Cardiac muscle cell (in vitro differentiated cells and primary cell): Measurements from ENCODE around the gene ADGRL3. TPM values are rescaled to one million over a fixed set of nuclear protein-coding genes. Genes with fewer than 3 reads are reported as not detected.

ENCODE experiments used
- DNase-seq, 2 donors: peaks; one replicate each; pipeline versions ENCODE4 v3.0.0 to v3.0.0-alpha.2; 2010 to 2017; ENCODE audit warnings: low read depth in 1 of 2, low spot score in 1 of 2
- H3K27ac ChIP-seq: fragments of 200-600 bp; sonication (generic); 2 replicates; pipeline ENCODE4 v1.5.1; 2016
- H3K27me3 ChIP-seq: fragments of 200-600 bp; sonication (generic); 2 replicates; pipeline ENCODE4 v1.6.0; 2016; ENCODE audit warnings: control low read depth
- H3K36me3 ChIP-seq: fragments of 200-600 bp; sonication (generic); 2 replicates; pipeline ENCODE4 v1.5.1; 2016; ENCODE audit warnings: control low read depth
- H3K4me1 ChIP-seq: fragments of 200-600 bp; sonication (generic); 2 replicates; pipeline ENCODE4 v1.8.1; 2017; ENCODE audit warnings: low read depth, mild to moderate bottlenecking, mixed run types
- H3K4me3 ChIP-seq: fragments of 200-600 bp; sonication (generic); 2 replicates; pipeline ENCODE4 v1.5.1; 2016; ENCODE audit warnings: mild to moderate bottlenecking
- H3K9me3 ChIP-seq: fragments of 200-600 bp; sonication (generic); 2 replicates; pipeline ENCODE4 v1.5.1; 2017; ENCODE audit warnings: low read depth, mild to moderate bottlenecking, control low read depth
- polyA plus RNA-seq: library from polyadenylated mRNA; unstranded; fragments of >200 nt; fragmentation: Nextera tagmentation; extraction: Ambion mirVana; gene quantifications from 2 replicates; pipeline ENCODE4 v1.2.1, GENCODE V29; 2016
- total RNA-seq: library from RNA; depleted of rRNA; stranded (reverse); fragments of >200 nt; gene quantifications from 2 replicates; pipeline ENCODE4 v1.2.3, GENCODE V29; 2016
- TF ChIP-seq, protein P1 (sequence below): IDR thresholded peaks from 2 replicates; pipeline ENCODE4 v1.5.1; 2012; ENCODE audit warnings: low read depth, mild to moderate bottlenecking, low read length

Gene ADGRL3
- total and polyA plus RNA-seq, 2 experiments from 2014 or later, result 2.4 to 4.8 TPM

DNA sequence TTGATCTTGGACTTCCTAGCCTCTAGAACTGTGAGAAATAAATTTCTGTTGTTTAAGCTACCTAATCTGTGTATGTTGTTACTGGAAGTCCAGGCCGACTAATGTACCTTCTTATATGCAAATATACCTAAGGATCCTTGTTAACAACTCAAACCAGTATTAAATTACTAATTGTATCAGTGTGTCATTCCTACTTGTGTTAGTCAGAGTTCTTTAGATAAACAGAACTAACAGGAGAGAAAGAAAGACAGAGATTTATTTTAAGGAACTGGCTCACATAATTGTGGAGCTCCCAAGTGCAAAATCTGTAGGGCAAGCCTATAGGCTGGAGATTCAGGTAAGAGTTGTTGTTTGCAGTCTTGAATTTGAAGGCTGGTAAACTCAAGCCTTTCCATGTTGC is 120.0 kb downstream of the ADGRL3 start:
- H3K4me3 ChIP-seq, result no peak overlapping the region
- H3K27me3 ChIP-seq, result no peaks in the 10 kb centered on the region
- H3K4me1 ChIP-seq, result no peaks in the 10 kb centered on the region
- H3K9me3 ChIP-seq, result no peaks in the 10 kb centered on the region
- no peaks in the 10 kb centered on the region for H3K36me3 ChIP-seq
- DNase-seq, result no peak
- TF ChIP-seq, protein P1, sequence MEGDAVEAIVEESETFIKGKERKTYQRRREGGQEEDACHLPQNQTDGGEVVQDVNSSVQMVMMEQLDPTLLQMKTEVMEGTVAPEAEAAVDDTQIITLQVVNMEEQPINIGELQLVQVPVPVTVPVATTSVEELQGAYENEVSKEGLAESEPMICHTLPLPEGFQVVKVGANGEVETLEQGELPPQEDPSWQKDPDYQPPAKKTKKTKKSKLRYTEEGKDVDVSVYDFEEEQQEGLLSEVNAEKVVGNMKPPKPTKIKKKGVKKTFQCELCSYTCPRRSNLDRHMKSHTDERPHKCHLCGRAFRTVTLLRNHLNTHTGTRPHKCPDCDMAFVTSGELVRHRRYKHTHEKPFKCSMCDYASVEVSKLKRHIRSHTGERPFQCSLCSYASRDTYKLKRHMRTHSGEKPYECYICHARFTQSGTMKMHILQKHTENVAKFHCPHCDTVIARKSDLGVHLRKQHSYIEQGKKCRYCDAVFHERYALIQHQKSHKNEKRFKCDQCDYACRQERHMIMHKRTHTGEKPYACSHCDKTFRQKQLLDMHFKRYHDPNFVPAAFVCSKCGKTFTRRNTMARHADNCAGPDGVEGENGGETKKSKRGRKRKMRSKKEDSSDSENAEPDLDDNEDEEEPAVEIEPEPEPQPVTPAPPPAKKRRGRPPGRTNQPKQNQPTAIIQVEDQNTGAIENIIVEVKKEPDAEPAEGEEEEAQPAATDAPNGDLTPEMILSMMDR, result no peak
- H3K27ac ChIP-seq, result no peak overlapping the region

DNA sequence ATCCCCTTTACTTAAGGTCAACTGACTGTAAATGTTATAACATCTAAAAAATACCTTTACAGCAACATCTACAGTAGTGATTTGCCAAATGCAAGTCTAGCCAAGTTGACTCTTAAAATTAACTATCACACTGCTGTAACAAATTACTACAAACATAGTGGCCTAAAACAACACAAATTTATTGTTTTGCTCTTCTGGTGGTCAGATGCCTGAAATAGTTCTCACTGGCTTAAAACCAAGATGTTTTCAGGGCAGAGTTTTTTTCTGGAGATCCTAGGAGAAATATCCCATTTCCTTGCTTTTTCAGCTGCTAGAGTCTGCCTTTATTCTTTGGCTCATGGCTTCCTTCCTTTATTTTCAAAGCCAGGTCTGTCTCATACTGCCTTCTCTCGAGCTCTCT is 120.5 kb downstream of the ADGRL3 start:
- Histone ChIP-seq H3K27me3 (no peaks in the 10 kb centered on the region), H3K9me3 (no peaks in the 10 kb centered on the region), H3K36me3 (no peaks in the 10 kb centered on the region), H3K4me1 (no peaks in the 10 kb centered on the region), H3K4me3 (no peak overlapping the region), H3K27ac (no peak overlapping the region)
- no peak for DNase-seq
- TF ChIP-seq, protein P1, result no peak

DNA sequence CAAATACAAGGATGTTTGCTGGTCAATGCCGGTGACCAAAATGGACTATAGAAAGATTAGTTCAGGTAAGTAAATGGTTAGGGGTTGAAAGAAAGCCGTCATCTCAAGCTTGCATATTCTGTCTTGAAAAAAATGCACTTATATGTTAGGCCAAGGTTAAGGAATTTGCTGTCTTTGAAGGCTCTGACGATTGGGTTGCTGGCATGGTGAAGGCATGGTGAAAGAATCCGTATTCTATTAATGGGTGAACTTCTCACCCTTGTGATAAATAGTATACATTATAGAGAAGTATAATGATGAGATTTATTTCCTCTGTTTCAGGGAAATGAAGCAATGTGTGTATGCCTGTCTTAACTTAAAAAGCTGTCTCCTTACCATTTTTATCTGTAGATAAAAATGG is 132.6 kb downstream of the ADGRL3 start:
- H3K9me3 ChIP-seq, result no peaks in the 10 kb centered on the region

DNA sequence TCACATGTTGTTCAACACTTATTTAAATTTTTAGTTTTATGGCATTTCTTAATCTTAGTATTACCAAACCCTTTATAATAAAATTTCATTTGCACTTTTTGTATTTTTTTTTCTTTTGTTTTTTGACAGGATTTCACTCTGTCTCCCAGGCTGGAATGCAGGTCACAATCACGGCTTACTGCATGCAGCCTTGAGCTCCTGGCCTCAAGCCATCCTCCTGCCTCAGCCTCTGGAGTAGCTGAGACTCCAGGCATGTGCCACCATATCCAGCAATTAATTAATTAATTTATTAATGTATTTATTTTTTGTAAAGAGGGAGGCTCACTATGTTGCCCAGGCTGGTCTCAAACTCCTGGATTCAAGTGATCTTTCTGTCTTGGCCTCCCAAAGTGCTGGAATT is 133.4 kb downstream of the ADGRL3 start:
- H3K27ac ChIP-seq, result no peak overlapping the region
- DNase-seq, result no peak
- TF ChIP-seq, protein P1, result no peak
- H3K36me3 ChIP-seq, result no peaks in the 10 kb centered on the region
- H3K9me3 ChIP-seq, result no peaks in the 10 kb centered on the region
- H3K27me3 ChIP-seq, result no peaks in the 10 kb centered on the region
- H3K4me3 ChIP-seq, result no peak overlapping the region
- H3K4me1 ChIP-seq, result no peaks in the 10 kb centered on the region

More for the DNA sequence above, 132.6 kb downstream of the ADGRL3 start:
- Histone ChIP-seq H3K27ac (no peak overlapping the region), H3K4me3 (no peak overlapping the region), H3K27me3 (no peaks in the 10 kb centered on the region), H3K36me3 (no peaks in the 10 kb centered on the region), H3K4me1 (no peaks in the 10 kb centered on the region)
- TF ChIP-seq, protein P1, result no peak
- no peak for DNase-seq

DNA sequence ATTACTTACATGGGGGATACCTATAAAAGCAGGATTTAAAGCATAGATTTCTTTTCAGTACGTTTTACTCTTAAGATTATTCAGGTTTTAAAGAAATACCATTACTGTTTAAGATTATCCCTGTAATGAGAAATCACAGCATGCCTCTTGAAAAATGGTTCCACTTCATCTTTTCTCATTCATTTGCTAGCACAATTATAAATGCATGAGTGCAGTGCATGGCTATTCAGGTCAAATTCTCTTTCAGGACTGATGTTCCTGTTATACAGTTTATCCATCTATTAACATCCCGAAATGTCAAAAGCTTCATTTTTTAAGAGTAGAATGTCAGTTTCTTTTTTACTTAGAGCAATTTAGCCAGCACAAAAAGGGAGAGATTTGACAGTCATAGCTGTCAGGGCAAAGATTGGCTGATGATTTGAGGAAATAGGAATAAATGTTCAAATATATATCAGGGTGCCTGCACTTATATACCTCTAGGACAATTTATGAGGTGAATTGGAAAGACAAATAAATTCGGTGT is 135.2 kb downstream of the ADGRL3 start:
- TF ChIP-seq, protein P1, result no peak
- Histone ChIP-seq H3K9me3 (no peaks in the 10 kb centered on the region), H3K27ac (no peak overlapping the region), H3K4me1 (no peaks in the 10 kb centered on the region), H3K4me3 (no peak overlapping the region), H3K27me3 (no peaks in the 10 kb centered on the region), H3K36me3 (no peaks in the 10 kb centered on the region)
- DNase-seq, result no peak

DNA sequence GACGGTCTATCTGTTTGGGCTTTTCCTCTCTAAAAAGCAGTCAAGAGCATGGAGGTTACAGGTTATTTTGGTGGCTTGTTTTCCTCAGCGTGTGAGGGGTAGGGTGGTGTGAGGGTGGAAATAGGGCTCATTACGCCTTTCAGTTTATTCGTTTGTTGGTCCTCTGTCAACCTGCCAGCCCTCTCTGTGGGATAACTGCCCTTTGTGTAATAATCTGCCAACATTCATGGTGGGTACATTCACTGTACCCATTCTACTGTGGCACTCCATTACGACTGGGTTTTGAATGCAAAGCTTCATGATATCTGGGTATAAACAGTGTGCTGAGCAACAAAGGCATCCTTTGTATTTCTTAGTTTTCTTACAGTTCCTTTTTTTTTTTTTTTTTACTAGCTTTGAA is 136.4 kb downstream of the ADGRL3 start:
- H3K27me3 ChIP-seq, result no peaks in the 10 kb centered on the region
- no peaks in the 10 kb centered on the region for H3K36me3 ChIP-seq
- TF ChIP-seq, protein P1, result no peak
- no peak overlapping the region for H3K4me3 ChIP-seq
- DNase-seq, result no peak
- H3K4me1 ChIP-seq, result no peaks in the 10 kb centered on the region
- H3K27ac ChIP-seq, result no peak overlapping the region
- H3K9me3 ChIP-seq, result no peaks in the 10 kb centered on the region
